Sigmoid colon (tissue), 4 donors: ENCODE data around the gene ADGRG2.

Source experiments
- POLR2AphosphoS5 ChIP-seq, 4 donors: sonication (generic); formaldehyde crosslinking; IDR thresholded peaks; one replicate each; pipeline ENCODE4 v1.6.1; 2017; ENCODE audit warnings: antibody characterized with exemption in 4 of 4
- TF ChIP-seq, protein P1 (sequence below), 4 experiments: fragments of 450-650 bp in 3 of 4; fragments of 200-600 bp in 1 of 4; IDR thresholded peaks; one replicate each; pipeline ENCODE4 v1.5.1; 2016 to 2019; ENCODE audit warnings: antibody characterized with exemption in 4 of 4, mild to moderate bottlenecking in 3 of 4, moderate library complexity in 2 of 4

DNA sequence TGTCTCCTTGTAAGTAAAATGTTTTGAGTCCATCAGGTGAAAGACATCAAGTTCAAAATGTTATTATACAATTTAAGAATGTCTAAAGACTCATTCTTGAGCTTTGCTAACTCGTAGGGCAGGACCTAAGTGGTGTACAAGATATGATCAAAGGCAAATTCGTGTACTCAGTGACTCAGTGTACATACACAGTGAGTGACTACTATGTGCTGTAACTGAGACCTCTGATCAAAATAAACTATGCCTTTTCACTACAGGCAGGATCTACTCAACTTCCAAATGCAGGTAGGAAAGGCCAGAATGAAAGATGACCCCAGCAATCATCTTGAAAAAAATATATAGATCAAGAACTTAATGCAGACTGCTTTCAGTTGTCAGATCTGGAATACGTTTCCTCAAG, 49.9 kb downstream of the ADGRG2 start:
- TF ChIP-seq, protein P1, sequence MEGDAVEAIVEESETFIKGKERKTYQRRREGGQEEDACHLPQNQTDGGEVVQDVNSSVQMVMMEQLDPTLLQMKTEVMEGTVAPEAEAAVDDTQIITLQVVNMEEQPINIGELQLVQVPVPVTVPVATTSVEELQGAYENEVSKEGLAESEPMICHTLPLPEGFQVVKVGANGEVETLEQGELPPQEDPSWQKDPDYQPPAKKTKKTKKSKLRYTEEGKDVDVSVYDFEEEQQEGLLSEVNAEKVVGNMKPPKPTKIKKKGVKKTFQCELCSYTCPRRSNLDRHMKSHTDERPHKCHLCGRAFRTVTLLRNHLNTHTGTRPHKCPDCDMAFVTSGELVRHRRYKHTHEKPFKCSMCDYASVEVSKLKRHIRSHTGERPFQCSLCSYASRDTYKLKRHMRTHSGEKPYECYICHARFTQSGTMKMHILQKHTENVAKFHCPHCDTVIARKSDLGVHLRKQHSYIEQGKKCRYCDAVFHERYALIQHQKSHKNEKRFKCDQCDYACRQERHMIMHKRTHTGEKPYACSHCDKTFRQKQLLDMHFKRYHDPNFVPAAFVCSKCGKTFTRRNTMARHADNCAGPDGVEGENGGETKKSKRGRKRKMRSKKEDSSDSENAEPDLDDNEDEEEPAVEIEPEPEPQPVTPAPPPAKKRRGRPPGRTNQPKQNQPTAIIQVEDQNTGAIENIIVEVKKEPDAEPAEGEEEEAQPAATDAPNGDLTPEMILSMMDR (IDR thresholded peaks at IDR 0.05), result no peak
- no peak for TF ChIP-seq POLR2AphosphoS5 (IDR thresholded peaks at IDR 0.05)
